Activated naive CD4-positive, alpha-beta T cell treated with anti-CD3 and anti-CD28 coated beads, Interleukin-2, amount 50 U/mL, for 72 hours (primary cell): ENCODE data around the gene MAL. TPM values are rescaled to one million over a fixed set of nuclear protein-coding genes. Genes with fewer than 3 reads are reported as not detected.
A peak's percentile ranks its signal among the peaks of the same experiment; 100 is the strongest.

Source experiments
- ATAC-seq, 2 donors: fragments of 150-1000 bp; cut with Tn5 transposase; 2 replicates each; pipeline ENCODE4 v1.10.0; 2021; ENCODE audit warnings: mild to moderate bottlenecking in 2 of 2, moderate library complexity in 2 of 2
- DNase-seq, 2 donors: peaks; one replicate each; pipeline ENCODE4 v3.0.0; 2021 to 2022; ENCODE audit warnings: low spot score in 2 of 2
- H3K27ac Mint-ChIP-seq, 2 donors: one replicate each; pipeline ENCODE4 v1.8.0; 2022; ENCODE audit warnings: mild to moderate bottlenecking in 2 of 2, mixed read lengths in 2 of 2
- H3K36me3 Mint-ChIP-seq, 2 donors: one replicate each; pipeline ENCODE4 v1.8.0; 2022; ENCODE audit warnings: mixed read lengths in 2 of 2
- H3K9me3 Mint-ChIP-seq, 2 donors: one replicate each; pipeline ENCODE4 v1.8.0; 2022; ENCODE audit warnings: mixed read lengths in 2 of 2
- total RNA-seq, 2 donors: library from RNA; stranded (reverse); gene quantifications; one replicate each; pipeline ENCODE4 v1.2.3, GENCODE V29; 2022

MAL gene
- total RNA-seq, 2 donors from 2014 or later, result 26.3 to 62.8 TPM

DNA sequence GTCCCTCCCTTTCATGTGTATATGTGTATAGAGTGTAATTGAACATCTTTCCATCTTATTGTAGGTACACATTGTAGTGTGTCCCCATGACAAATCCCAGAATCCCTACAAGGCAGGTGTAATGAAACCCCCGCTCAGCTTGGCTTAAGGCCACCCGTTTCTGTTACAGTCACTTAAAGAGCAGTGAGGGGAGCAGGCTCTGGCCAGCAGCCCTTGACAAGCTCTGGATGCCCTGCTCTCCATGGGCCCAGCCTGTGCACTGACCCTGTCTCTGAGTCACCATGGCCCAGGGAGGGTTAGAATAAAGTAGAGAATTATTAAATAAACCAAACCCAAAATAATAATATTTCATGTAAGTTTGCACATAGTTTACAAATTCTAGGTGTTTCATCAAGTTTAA, 17.2 kb upstream of the MAL start:
- Mint-ChIP-seq H3K9me3 (no peaks in the 10 kb centered on the region), H3K36me3 (no peaks in the 10 kb centered on the region), H3K27ac (no peak overlapping the region)
- no peak for DNase-seq
- no peak for ATAC-seq

DNA sequence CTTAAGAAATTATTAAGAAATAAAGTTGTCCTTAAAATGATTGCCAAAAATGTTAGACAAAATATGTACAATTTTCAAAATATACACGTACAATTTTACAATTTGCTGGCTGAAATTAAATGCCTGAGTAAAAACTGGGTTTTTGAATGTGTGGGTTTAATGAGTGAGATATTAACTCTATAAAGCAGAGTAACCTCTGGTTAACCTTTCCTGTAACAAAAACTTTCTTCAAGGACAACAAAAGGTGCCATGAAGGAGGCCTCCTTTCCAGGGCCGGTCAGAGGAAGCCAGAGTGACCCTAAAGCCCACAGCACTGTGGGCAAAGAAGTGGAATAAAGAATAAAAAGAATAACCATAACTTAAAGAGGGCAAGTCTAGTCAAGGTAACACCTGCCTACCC, 16.5 kb upstream of the MAL start:
- H3K9me3 Mint-ChIP-seq, result no peaks in the 10 kb centered on the region

DNA sequence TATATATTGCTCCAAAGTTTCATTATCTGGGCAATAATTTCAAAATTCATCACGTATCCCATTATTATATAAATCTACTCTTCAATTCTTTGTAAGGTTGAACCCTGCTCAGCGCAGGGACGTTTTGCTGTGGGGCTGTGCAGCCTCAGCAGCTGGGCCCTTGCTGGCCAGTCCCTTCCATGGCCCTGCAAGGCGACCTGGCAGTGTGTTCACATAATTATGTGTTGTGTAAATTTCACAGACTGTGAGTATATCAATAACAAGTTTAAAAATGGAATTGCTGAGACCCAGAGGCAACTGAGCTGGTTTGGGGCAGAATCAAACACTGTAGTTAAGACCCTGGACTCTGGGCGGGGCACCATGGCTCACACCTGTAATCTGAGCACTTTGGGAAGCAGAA, 16.1 kb upstream of the MAL start:
- ATAC-seq, result no peak
- H3K9me3 Mint-ChIP-seq, result no peaks in the 10 kb centered on the region
- no peaks in the 10 kb centered on the region for H3K36me3 Mint-ChIP-seq
- no peak overlapping the region for H3K27ac Mint-ChIP-seq
- DNase-seq, result no peak

More for the DNA sequence above, 16.5 kb upstream of the MAL start:
- Mint-ChIP-seq H3K36me3 (no peaks in the 10 kb centered on the region), H3K27ac (no peak overlapping the region)
- no peak for ATAC-seq
- DNase-seq, result no peak

DNA sequence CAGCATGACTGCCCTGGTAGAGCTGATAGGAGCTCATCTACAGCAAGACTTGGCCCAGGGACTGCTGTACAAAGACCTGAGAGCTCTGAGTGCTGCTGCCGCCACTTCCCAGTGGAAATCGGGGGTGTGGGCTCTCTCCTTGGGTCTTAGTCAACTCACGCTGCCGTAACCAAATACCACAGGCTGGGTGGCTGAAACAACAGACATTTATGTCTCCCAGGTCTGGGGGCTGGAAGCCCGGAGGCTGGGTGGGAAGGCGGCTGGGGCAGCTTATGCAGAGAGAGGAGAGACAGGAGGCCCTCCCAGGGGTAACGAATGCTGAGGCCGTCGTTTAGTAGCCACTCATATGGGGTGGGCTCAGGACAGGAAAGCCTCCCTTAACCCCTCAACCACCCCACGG, 15.4 kb upstream of the MAL start:
- no peak for DNase-seq
- Mint-ChIP-seq H3K27ac (no peak overlapping the region), H3K9me3 (no peaks in the 10 kb centered on the region), H3K36me3 (no peaks in the 10 kb centered on the region)
- no peak for ATAC-seq

DNA sequence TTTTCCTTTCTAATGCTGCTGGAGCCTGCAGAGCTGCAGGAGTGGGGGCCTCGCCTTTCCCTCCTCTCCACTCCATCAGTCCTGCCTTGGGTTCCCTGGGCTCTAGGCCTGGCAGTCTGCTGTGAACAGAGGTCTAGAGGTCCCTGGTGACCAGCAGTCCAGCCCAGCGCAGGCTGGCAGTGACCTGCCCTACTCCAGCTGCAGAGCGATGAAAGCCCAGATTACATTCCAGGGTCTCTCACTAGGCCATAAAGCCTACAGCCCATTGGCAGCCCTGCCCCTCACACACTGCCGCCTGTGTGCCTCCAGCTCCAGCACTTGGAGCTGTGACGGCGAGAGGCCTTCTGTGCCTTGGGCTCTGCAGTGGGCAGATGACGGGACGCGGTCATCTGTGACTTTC, 14.8 kb upstream of the MAL start:
- no peaks in the 10 kb centered on the region for H3K36me3 Mint-ChIP-seq
- ATAC-seq (no peak), DNase-seq (no peak)
- no peaks in the 10 kb centered on the region for H3K9me3 Mint-ChIP-seq
- H3K27ac Mint-ChIP-seq, result peak overlapping the region in 1 of 2 donors; percentile 1

DNA sequence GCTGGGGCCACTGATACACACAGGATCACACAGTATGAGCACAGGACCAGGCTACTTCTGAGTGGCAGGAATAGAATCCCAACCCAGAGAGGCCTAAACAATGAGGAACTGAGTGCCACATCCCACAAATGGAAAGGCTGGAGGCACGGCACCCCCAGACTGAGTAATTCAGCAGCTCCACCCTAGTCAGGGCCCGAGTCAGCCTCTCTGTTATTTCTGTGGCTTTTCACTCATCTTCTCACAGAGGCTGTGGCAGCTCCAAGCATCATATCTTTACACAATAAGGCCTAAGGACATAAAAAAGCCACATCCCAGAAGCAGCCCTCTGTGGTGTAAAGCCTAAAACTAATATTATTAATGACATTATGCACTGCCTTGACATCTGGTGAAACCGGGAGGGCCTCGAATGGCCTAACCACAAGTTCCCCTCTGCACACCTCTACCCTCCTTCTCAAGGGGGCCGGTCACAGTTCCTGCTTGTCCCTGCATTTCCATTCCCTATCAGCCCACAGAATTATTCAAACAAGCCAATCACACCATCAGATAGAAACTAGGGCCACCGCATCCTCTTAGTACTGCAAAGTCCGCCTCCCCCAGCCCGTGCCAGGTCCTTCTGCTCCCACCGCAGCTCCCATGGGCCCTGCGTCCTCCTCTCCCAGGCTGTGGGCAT, 12.5 kb upstream of the MAL start:
- Mint-ChIP-seq H3K27ac (peak overlapping the region in 1 of 2 donors; percentile 66), H3K36me3 (no peaks in the 10 kb centered on the region)
- ATAC-seq, result peak in 1 of 2 donors; percentile 49

DNA sequence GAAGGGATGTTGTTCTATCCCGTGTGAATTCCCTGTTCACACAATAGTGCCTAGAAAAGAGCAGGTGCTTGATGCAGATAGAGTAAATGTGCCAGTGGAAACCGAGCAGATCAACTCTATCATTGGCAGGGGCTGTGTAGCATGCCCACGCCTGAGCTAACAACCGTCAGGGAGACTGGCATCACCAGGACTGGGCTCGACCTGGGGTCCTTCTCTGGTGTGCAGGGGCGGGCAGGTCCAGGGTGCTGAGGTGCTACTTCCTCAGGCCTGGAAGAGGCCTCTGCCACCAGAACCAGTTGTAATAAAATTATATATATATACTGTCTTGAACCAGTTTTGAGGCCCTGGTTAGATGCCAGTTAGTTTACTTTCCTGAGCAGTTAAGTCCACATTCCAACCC, 11.8 kb upstream of the MAL start:
- H3K36me3 Mint-ChIP-seq, result no peaks in the 10 kb centered on the region
- DNase-seq, result no peak
- H3K9me3 Mint-ChIP-seq, result no peaks in the 10 kb centered on the region
- H3K27ac Mint-ChIP-seq, result no peak overlapping the region
- ATAC-seq, result no peak

More for the DNA sequence above, 12.5 kb upstream of the MAL start:
- no peak for DNase-seq
- H3K9me3 Mint-ChIP-seq, result no peaks in the 10 kb centered on the region

DNA sequence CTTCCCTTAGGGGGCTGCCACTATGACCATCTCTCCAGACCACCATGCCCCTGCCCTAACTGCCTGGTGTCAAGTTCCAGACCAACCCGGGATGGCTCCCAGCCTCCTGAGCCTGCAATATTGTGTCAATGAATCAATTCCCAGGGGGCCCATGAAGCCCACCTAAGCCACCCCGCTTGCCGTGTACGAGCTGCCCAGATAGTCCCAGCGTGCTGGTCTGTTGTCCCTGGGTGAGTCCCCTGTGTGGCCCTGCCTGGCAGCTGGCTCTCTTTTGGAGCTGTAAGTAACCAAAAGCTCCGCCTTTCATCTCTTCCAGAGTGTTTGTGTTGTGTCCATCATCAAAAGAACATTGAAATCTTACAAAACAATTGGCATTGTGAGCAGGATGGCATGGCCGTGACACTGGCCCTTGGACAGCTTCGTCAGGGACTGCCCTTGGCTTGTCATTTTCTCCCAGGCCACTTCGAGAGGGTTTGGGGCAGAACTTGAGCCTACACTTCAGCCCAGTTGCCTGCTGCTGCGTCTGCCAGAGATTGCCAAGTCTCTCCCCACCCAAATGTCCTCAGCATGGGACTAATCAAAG, 11.3 kb upstream of the MAL start:
- Mint-ChIP-seq H3K36me3 (no peaks in the 10 kb centered on the region), H3K9me3 (no peaks in the 10 kb centered on the region), H3K27ac (no peak overlapping the region)
- DNase-seq, result no peak
- no peak for ATAC-seq

DNA sequence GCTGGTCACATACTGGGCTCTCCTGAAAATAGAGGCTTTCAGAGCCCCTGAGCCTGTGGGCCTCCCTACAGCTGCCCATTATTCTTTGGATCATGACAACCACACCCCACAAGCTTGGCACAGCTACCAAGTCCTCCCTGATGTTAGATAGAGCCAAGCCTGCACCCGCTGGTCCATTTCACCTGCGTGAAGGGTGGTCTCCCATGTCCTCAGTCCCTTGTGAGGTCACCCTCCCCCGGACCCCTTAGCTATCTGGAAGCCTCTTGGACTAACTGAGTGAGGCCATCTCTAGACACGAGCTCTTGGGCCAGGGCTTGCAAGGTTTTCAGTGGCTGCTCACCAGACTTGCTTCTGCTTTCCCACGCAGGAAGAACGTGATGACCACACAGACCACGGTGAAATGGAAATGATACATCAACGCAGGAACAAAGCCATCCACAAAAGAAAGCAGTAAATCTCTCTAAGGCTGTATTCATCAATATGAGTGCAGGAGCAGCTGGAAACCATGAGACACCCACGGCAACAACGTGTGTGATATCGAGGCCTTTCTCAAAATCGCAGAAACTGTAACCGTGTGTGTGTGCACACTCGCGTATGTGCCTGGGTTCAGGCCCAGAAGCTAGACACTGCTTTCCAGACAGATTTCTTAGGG, 10.1 kb upstream of the MAL start:
- Mint-ChIP-seq H3K36me3 (no peaks in the 10 kb centered on the region), H3K27ac (no peak overlapping the region), H3K9me3 (no peaks in the 10 kb centered on the region)
- peak; percentile 68 to 79 for ATAC-seq
- no peak for DNase-seq

DNA sequence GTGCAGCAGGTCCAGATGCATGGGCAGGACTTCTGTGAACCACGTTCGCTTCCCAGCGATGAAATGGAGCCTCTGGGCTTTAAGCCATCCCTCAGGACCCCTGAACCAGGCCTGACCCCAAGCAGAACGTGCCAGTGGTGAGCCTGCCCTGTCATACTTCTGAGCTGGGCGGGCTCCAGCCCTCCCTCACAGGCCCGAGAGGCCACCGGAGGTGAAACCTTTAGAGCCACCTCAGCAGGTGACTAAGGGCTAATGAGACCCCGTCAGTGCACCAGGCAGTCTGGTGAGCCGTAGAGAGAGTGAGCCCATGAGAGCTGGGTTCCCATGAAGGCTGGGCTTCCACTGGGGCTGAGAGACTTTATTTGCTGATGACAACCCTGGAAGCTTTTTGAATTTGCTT, 8.9 kb upstream of the MAL start:
- no peak for ATAC-seq
- no peak for DNase-seq
- Mint-ChIP-seq H3K27ac (peak overlapping the region in 1 of 2 donors; percentile 44), H3K36me3 (no peaks in the 10 kb centered on the region), H3K9me3 (no peaks in the 10 kb centered on the region)

DNA sequence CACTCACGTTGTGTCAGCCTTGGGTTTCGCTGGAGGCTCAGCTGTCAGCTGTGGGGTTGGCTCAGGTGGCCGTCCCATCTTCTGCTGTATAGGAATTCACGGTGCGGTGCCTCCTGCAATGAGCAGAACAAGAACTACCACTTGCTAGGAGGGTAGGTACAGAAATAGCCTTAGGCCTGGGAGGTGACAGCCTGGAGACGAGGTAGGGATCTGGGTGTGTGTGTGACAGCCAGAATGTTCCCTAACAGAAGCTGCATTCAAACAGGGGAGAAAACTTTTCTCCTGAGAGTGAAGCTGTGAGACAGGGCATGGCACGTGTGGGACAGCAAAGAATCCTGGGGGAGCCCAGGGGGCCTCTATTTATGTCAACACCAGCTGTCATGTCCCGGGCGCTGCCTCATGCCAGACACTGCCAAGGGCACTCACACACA, 8.4 kb upstream of the MAL start:
- H3K9me3 Mint-ChIP-seq, result no peaks in the 10 kb centered on the region
- H3K27ac Mint-ChIP-seq, result peak overlapping the region in 1 of 2 donors; percentile 48
- DNase-seq, result no peak
- no peak for ATAC-seq
- no peaks in the 10 kb centered on the region for H3K36me3 Mint-ChIP-seq

DNA sequence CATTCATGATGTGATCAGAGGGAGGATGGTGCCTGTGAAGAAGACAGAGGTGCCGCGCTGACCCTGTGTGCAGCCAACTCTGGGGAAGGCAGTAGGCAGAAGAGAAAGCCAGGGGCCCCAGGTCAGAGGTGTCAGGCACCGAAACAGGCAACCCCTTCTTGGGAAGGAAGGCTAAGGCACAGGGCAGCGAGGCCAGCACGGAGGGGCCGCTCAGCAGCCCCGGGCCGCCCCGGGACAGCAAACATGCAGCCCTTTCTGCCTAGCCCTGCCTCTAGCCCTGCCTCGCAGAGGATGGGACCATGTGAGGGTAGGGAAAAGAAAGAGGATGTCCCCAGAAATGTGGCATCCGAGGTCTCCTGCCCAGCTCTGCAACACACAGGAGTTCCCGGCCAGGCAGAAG, 7.7 kb upstream of the MAL start:
- no peak for DNase-seq
- Mint-ChIP-seq H3K27ac (no peak overlapping the region), H3K9me3 (no peaks in the 10 kb centered on the region), H3K36me3 (no peaks in the 10 kb centered on the region)
- ATAC-seq, result no peak

DNA sequence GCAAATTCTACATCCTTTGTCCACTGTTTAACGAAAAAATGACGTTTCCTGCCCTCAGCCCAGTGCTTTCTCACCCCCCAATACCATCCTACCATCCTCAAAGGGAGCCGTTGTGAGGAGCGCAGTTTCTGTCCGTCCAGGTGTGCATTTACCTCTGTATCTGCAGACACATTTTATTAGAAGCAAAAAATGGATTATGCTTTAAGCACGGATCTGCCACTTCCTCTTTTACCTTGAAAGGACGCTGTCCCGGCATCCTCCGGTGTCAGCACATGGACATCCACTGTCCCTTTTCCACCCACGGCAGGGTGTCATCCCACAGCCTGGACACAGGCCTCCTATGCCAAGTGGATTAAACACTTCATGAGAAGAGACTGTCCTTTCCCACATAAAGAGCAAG, 7.2 kb upstream of the MAL start:
- DNase-seq (no peak), ATAC-seq (no peak)
- no peaks in the 10 kb centered on the region for H3K36me3 Mint-ChIP-seq
- peak overlapping the region in 1 of 2 donors; percentile 19 for H3K27ac Mint-ChIP-seq
- H3K9me3 Mint-ChIP-seq, result no peaks in the 10 kb centered on the region

DNA sequence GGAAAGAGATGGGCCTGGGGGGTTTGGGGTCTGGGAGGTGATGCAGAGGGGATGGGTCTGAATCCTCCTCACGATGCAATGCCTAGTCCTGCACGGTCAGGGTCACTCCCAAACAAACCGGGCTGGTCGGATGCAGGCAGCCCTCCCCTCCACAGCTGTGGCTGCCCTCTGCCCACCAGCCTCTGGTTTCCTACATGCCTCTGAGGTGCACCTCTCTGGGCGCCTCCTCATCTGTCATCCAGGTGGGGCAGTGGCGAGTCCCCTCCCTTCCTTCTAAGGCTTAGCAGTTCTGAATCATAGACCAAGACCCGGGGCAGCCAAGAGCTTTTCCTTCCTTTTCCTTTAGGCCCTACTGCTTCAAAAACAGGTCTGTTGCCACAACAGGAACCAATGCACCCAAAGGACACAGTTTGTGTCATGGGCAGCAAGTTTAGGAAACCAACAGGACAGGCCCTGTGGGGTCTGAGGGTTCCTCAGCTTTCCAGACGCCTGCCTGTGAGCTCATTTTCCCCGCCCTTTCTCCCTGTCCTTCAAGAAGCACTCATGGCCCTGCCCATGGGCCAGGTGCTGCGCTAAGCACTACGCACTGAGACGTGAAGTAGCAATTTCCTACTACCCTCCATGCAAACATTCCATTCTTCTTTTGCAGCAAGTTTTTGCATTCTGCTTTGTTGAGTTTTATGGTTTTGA, 6.5 kb upstream of the MAL start:
- no peaks in the 10 kb centered on the region for H3K9me3 Mint-ChIP-seq

DNA sequence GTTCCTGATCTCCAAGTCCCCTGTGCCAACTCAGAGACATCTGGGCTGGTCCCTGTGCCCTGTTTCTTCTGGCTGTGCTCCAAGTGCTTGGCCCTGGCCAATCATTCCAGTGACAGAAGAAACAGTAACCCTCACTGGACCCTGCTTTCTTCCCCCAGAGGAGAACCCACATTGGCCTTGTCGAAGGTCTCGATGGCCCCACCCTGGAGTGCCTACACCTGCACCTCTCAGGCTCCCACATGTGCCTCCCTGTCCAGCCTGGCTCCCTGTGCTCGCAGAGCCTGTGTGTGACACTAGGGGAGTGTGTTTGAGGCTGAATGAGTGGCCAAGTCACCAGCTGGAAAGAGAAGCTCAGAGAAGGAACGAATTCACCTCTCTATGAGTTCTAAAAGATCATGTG, 5.9 kb upstream of the MAL start:
- ATAC-seq, result no peak
- Mint-ChIP-seq H3K36me3 (no peaks in the 10 kb centered on the region), H3K27ac (peak overlapping the region in 1 of 2 donors; percentile 76), H3K9me3 (no peaks in the 10 kb centered on the region)
- DNase-seq, result no peak

More for the DNA sequence above, 6.5 kb upstream of the MAL start:
- DNase-seq, result no peak
- peak overlapping the region in 1 of 2 donors; percentile 76 for H3K27ac Mint-ChIP-seq
- ATAC-seq, result no peak
- no peaks in the 10 kb centered on the region for H3K36me3 Mint-ChIP-seq

DNA sequence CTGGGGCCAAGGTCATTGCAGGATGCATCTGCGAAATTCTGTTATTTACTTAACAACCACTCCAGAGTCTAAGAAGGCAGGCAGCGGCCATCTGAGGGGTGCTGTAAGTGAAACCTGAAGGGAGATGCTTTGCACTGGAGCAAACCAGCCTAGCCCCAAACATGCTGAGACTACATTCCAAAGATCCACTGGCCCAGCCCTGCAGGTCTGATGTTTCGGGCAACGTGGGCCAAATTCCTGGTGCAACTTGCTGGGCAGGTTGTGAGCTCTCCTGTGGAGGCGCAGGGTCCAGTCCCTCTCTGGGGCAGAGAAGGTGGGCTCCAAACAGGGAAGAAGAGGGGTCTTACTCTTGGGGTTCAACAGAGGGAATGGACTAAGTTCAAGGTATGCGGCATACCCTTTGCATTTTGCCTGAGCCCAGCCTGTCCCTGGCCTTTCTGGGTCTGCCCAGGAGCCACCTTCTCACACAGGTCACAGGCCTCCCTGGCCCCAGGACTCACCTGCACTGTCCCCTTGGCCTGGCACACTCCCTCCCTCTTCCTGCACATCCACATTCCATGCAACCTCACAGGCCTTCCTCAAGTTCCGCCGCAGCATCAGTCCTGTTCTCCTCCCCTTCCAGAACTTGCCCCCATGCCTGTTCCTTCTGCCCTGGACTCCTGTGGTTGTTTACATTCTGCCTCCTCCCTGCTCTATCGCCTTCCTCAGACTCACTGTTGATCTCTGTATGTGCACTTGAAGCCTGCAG, 5.1 kb upstream of the MAL start:
- H3K27ac Mint-ChIP-seq, result no peak overlapping the region
- no peaks in the 10 kb centered on the region for H3K36me3 Mint-ChIP-seq
- H3K9me3 Mint-ChIP-seq, result no peaks in the 10 kb centered on the region
- DNase-seq (no peak), ATAC-seq (no peak)

DNA sequence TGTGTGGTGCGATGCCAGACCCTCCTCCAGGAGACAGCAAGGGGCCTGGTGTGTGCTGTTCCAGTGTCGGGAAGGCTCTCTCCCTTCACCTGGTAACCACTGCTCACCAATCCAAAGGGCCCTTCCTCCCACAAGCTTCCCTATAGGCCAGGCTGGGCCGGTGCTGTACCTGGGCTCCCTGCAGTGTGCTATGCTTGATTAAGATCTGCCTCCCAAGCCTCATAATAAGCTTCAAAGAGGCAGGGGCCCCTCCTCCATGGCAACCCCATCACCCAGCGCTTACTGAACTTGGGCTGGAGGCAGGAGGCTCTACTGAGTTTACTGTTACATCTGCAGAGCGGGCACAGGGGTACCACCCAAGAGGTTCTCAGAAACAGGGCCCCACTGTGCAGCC, 4.5 kb upstream of the MAL start:
- ATAC-seq, result no peak

More for the DNA sequence above, 4.5 kb upstream of the MAL start:
- DNase-seq, result no peak
- no peaks in the 10 kb centered on the region for H3K9me3 Mint-ChIP-seq
- H3K36me3 Mint-ChIP-seq, result peaks cover 3 to 5% of the 10 kb centered on the region in 2 donors
- no peak overlapping the region for H3K27ac Mint-ChIP-seq
